ENCODE data around the gene CARD8. TPM values are rescaled to one million over a fixed set of nuclear protein-coding genes. Genes with fewer than 3 reads are reported as not detected.
"Not testable (repeated sequence)": the region's sequence is repeated elsewhere in the genome, so short reads cannot be mapped to it uniquely, and the experiment has no call there.

Gene CARD8
- total RNA-seq, 1 donor from 2014 or later = 14.1 TPM

DNA sequence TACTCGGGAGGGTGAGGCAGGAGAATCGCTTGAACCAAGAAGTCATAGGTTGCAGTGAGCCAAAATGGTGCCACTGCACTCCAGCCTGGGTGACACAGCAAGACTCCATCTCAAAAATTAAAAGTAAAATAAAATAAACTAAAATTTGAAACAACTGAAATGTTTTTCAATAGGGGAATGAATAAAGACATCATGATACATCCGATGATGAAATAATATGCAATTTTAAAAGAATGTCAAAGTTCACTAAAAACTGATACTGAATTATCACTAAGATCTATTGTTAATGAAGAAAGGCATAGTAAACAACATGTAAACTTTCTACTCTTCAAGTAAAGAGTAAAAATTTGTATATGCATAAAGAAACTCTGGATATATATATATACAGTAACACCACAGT is 8.5 kb downstream of the CARD8 start:
- H3K27me3 ChIP-seq (ENCODE audit: control insufficient read depth, insufficient read depth, low read length) = no peaks in the 10 kb centered on the region
- no peak overlapping the region for H3K4me3 ChIP-seq (ENCODE audit: low read depth, low read length)
- no peak for DNase-seq (ENCODE audit: low read depth)
- TF ChIP-seq, protein P1, sequence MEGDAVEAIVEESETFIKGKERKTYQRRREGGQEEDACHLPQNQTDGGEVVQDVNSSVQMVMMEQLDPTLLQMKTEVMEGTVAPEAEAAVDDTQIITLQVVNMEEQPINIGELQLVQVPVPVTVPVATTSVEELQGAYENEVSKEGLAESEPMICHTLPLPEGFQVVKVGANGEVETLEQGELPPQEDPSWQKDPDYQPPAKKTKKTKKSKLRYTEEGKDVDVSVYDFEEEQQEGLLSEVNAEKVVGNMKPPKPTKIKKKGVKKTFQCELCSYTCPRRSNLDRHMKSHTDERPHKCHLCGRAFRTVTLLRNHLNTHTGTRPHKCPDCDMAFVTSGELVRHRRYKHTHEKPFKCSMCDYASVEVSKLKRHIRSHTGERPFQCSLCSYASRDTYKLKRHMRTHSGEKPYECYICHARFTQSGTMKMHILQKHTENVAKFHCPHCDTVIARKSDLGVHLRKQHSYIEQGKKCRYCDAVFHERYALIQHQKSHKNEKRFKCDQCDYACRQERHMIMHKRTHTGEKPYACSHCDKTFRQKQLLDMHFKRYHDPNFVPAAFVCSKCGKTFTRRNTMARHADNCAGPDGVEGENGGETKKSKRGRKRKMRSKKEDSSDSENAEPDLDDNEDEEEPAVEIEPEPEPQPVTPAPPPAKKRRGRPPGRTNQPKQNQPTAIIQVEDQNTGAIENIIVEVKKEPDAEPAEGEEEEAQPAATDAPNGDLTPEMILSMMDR (IDR thresholded peaks at IDR 0.05; ENCODE audit: insufficient read depth, low read length, poor library complexity, severe bottlenecking) = no peak
- no peaks in the 10 kb centered on the region for H3K36me3 ChIP-seq (ENCODE audit: control insufficient read depth, insufficient read depth, low read length)

DNA sequence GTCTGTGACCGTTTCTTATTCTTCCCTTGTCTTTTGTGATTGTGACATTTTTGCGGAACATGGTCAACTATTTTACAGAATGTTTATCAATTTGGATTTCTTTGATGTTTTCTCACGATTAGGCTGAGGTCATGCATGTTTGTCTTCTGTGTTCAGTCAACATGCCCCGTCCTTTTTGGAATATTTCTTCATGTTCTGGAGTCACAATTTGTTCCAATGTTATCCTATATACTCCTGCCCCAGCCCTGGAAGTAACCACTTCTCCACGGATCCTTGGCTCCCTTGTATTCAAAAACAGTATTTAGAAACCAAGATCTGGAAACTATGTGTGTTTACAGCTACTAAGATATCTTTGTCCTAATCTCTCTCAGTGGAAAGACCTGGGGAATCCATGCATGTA is 9.6 kb downstream of the CARD8 start:
- no peaks in the 10 kb centered on the region for H3K36me3 ChIP-seq (ENCODE audit: control insufficient read depth, insufficient read depth, low read length)
- H3K27me3 ChIP-seq (ENCODE audit: control insufficient read depth, insufficient read depth, low read length) = no peaks in the 10 kb centered on the region
- H3K4me3 ChIP-seq (ENCODE audit: low read depth, low read length) = no peak overlapping the region
- TF ChIP-seq, protein P1 (IDR thresholded peaks at IDR 0.05; ENCODE audit: insufficient read depth, low read length, poor library complexity, severe bottlenecking) = no peak
- no peak for DNase-seq (ENCODE audit: low read depth)

DNA sequence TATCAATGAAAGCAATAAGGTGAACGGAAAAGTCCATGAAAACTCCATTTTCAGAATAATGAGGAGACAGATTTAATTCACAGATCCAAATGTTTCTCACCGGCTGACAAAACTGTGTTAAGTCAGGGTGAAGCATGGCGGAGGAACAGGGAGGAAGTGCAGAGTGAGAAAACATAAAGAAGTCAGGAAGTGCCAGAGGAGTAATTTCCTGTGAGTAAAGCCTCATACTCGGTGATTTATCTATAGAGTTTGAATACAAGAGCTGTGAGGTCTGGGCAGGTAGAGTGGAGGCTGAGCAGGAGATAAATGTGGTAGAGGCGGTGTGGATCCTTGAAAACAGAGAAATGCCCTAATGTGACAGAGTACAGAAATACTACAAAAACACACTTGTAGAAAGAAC is 11.4 kb downstream of the CARD8 start:
- DNase-seq (ENCODE audit: low read depth) = no peak
- H3K27me3 ChIP-seq (ENCODE audit: control insufficient read depth, insufficient read depth, low read length) = no peaks in the 10 kb centered on the region
- TF ChIP-seq, protein P1 (IDR thresholded peaks at IDR 0.05; ENCODE audit: insufficient read depth, low read length, poor library complexity, severe bottlenecking) = no peak
- peaks cover 1% of the 10 kb centered on the region for H3K36me3 ChIP-seq (ENCODE audit: control insufficient read depth, insufficient read depth, low read length)
- H3K4me3 ChIP-seq (ENCODE audit: low read depth, low read length) = no peak overlapping the region

DNA sequence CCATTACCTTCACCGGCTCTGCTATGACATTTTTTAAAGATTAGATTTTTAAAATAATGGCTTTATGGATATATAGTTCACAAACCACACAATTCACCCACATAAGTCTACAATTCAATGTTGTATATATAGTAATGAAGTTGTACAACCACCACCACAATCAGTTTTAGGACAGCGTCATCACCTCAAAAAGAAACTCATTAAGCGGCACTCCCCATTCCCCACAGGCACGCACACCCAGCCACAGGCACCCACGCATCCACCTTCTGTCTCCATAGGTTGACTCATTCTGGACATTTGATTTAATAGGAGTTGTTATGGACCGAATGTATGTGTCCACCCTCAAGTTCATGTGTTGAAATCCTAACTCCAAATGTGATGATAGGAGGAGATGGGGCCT is 13.9 kb downstream of the CARD8 start:
- H3K27me3 ChIP-seq (ENCODE audit: control insufficient read depth, insufficient read depth, low read length); H3K36me3 ChIP-seq (ENCODE audit: control insufficient read depth, insufficient read depth, low read length): not testable (repeated sequence)

DNA sequence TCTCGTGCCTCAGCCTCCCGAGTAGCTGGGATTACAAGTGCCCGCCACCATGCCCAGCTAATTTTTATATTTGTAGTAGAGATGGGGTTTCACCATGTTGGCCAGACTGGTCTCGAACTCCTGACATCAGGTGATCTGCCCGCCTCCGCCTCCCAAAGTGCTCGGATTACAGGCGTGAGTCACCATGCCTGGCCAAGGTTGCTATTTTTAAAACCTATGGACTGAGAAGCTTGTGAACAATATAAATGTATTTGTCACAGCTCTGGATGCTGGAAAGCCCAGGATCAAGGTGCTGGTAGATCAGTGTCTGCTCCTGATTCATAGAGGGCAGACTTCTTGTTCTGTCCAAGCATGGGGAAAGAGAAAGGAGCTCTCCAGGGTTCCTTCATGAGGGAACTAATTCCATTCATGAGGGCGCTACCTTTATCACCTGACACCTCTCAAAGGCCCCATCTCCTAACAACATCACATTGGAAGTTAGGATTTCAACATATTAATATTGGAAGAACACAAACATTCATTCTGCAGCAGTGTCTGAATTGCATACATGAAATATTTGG is 16.1 kb downstream of the CARD8 start:
- DNase-seq (ENCODE audit: low read depth) = no peak
- Histone ChIP-seq H3K27me3 (ENCODE audit: control insufficient read depth, insufficient read depth, low read length) (no peaks in the 10 kb centered on the region), H3K36me3 (ENCODE audit: control insufficient read depth, insufficient read depth, low read length) (peaks cover 1% of the 10 kb centered on the region), H3K4me3 (ENCODE audit: low read depth, low read length) (no peak overlapping the region)
- TF ChIP-seq, protein P1 (IDR thresholded peaks at IDR 0.05; ENCODE audit: insufficient read depth, low read length, poor library complexity, severe bottlenecking) = no peak

More for the DNA sequence above, 13.9 kb downstream of the CARD8 start:
- not testable (repeated sequence) for H3K4me3 ChIP-seq (ENCODE audit: low read depth, low read length); DNase-seq (ENCODE audit: low read depth)

DNA sequence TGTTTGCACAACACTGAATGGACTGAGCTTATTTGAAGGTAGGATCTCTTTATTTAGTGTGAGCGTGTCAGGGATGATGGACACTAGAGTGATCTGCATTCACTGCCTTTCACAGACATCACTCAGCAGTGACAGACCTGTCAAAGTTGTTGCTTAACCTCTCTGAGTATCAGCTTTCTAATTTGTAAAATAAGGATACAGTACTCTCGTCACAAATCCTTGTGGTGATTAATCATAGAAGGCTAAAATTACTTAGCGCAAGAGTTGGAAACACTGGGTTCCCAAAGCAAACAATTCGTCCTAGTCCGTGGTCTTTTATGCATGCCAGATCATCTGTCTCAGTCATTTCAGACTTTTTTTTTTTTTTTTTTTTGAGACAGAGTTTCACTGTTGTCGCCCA is 16.6 kb downstream of the CARD8 start:
- Histone ChIP-seq H3K4me3 (ENCODE audit: low read depth, low read length) (no peak overlapping the region), H3K27me3 (ENCODE audit: control insufficient read depth, insufficient read depth, low read length) (no peaks in the 10 kb centered on the region), H3K36me3 (ENCODE audit: control insufficient read depth, insufficient read depth, low read length) (peaks cover 1% of the 10 kb centered on the region)
- TF ChIP-seq, protein P1 (IDR thresholded peaks at IDR 0.05; ENCODE audit: insufficient read depth, low read length, poor library complexity, severe bottlenecking) = no peak
- no peak for DNase-seq (ENCODE audit: low read depth)

Measured in kidney epithelial cell (primary cell).